GM21825 (cell line): Measurements from ENCODE around the gene SPATA16.
"Not testable (repeated sequence)": the region's sequence is repeated elsewhere in the genome, so short reads cannot be mapped to it uniquely, and the experiment has no call there.

Experiments used
- ATAC-seq: cut with Tn5 transposase; IDR thresholded peaks from one replicate; pipeline ENCODE4 v1.9.1; 2021; ENCODE audit warnings: mild to moderate bottlenecking, moderate library complexity; ENCODE audit not compliant: unreplicated experiment

SPATA16 gene

GRCh38 chr3:173140986-173141385 lies at the start of gene SPATA16:
Gene SPATA16, minus strand, starts transcription at chr3:173141235. Its CDS starts 23,504 bp downstream, at chr3:173117731.
- ATAC-seq = no peak

GRCh38 chr3:173183022-173183421 lies 42.0 kb upstream of the SPATA16 start:
- not testable (repeated sequence) for ATAC-seq

GRCh38 chr3:173173652-173174051 lies 32.6 kb upstream of the SPATA16 start:
- ATAC-seq = no peak

GRCh38 chr3:173159139-173159538 lies 18.1 kb upstream of the SPATA16 start:
- not testable (repeated sequence) for ATAC-seq

GRCh38 chr3:173156533-173156932 lies 15.5 kb upstream of the SPATA16 start:
- ATAC-seq = not testable (repeated sequence)

- no peak for ATAC-seq
Observed at GRCh38 chr3:173153631-173154030, 12.6 kb upstream of the SPATA16 start.

GRCh38 chr3:173139420-173139819 lies 1.6 kb downstream of the SPATA16 start:
- ATAC-seq = no peak

- no peak for ATAC-seq
Observed at GRCh38 chr3:173138026-173138425, 3.0 kb downstream of the SPATA16 start.

- ATAC-seq = no peak
Observed at GRCh38 chr3:173135059-173135458, 6.0 kb downstream of the SPATA16 start.

- ATAC-seq = no peak
Observed at GRCh38 chr3:173128633-173129032, 12.4 kb downstream of the SPATA16 start.

GRCh38 chr3:173111321-173111720 lies 29.7 kb downstream of the SPATA16 start:
- ATAC-seq = no peak

GRCh38 chr3:173109143-173109542 lies 31.9 kb downstream of the SPATA16 start:
- no peak for ATAC-seq

GRCh38 chr3:173103469-173103868 lies 37.6 kb downstream of the SPATA16 start:
- no peak for ATAC-seq

GRCh38 chr3:173098959-173099358 lies 42.1 kb downstream of the SPATA16 start:
- ATAC-seq = no peak

GRCh38 chr3:173096994-173097785 lies 43.8 kb downstream of the SPATA16 start:
- ATAC-seq = no peak

- no peak for ATAC-seq
Observed at GRCh38 chr3:173096140-173096539, 44.9 kb downstream of the SPATA16 start.

- ATAC-seq = no peak
Observed at GRCh38 chr3:173092038-173092437, 49.0 kb downstream of the SPATA16 start.

- no peak for ATAC-seq
Observed at GRCh38 chr3:173090492-173090891, 50.5 kb downstream of the SPATA16 start.

- ATAC-seq = no peak
Observed at GRCh38 chr3:173089283-173089682, 51.8 kb downstream of the SPATA16 start.

- ATAC-seq = no peak
Observed at GRCh38 chr3:173078525-173078924, 62.5 kb downstream of the SPATA16 start.

GRCh38 chr3:173066044-173067004 lies 74.7 kb downstream of the SPATA16 start:
- ATAC-seq = no peak

GRCh38 chr3:173065543-173065981 lies 75.5 kb downstream of the SPATA16 start:
- ATAC-seq = no peak
